Tibial artery (tissue), 4 donors: ENCODE measurements around the gene KLHDC10.

Source experiments
- DNase-seq, 2 donors: peaks; one replicate each; pipeline ENCODE4 v3.0.0-alpha.2; 2019
- H3K27ac ChIP-seq, 2 donors: fragments of 200-600 bp; sonication (generic) in 1 of 2; 1 replicate in 1 of 2; 2 replicates in 1 of 2; pipeline ENCODE4 v1.5.1; 2018 to 2019; ENCODE audit warnings: mild to moderate bottlenecking in 1 of 2
- H3K27me3 ChIP-seq, 2 donors: fragments of 200-600 bp; sonication (generic) in 1 of 2; one replicate each; pipeline versions ENCODE4 v1.5.1 to v1.6.0; 2016 to 2019
- H3K36me3 ChIP-seq, 3 donors: fragments of 200-600 bp; sonication (generic) in 2 of 3; one replicate each; pipeline ENCODE4 v1.5.1; 2016 to 2019; ENCODE audit warnings: mild to moderate bottlenecking in 2 of 3
- H3K4me1 ChIP-seq, 4 donors: fragments of 200-600 bp; sonication (generic) in 2 of 4; 1 replicate in 3 of 4; 2 replicates in 1 of 4; pipeline ENCODE4 v1.5.1; 2016 to 2019
- H3K4me3 ChIP-seq, 2 donors: fragments of 200-600 bp; sonication (generic) in 1 of 2; 1 replicate in 1 of 2; 2 replicates in 1 of 2; pipeline ENCODE4 v1.5.1; 2018 to 2019; ENCODE audit warnings: mild to moderate bottlenecking in 2 of 2
- H3K9me3 ChIP-seq, 3 donors: fragments of 200-600 bp; sonication (generic) in 1 of 3; one replicate each; pipeline ENCODE4 v1.5.1; 2016 to 2019
- intact Hi-C: fragments of 100-400 bp; cut with DNase I; formaldehyde crosslinking; loops from one replicate; pipeline ENCODE4 v1.15.0; 2023; ENCODE audit warnings: low total_unique reads
- TF ChIP-seq, protein P1 (sequence below), 2 experiments: fragments of 200-600 bp in 1 of 2; fragments of 450-650 bp in 1 of 2; IDR thresholded peaks; one replicate each; pipeline ENCODE4 v1.5.1; 2017 to 2019; ENCODE audit warnings: antibody characterized with exemption in 2 of 2, mild to moderate bottlenecking in 1 of 2, moderate library complexity in 1 of 2

KLHDC10 gene

GRCh38 chr7:130151591-130152492 lies 81.5 kb downstream of the KLHDC10 start:
- Histone ChIP-seq H3K27ac (no peak overlapping the region), H3K27me3 (peaks cover 0 to 4% of the 10 kb centered on the region in 2 donors), H3K4me1 (peaks cover 0 to 20% (median 3%) of the 10 kb centered on the region in 4 donors), H3K36me3 (no peaks in the 10 kb centered on the region), H3K9me3 (peaks cover 0 to 9% (median 5%) of the 10 kb centered on the region in 3 donors), H3K4me3 (no peak overlapping the region)
- DNase-seq = no peak
- TF ChIP-seq, protein P1, sequence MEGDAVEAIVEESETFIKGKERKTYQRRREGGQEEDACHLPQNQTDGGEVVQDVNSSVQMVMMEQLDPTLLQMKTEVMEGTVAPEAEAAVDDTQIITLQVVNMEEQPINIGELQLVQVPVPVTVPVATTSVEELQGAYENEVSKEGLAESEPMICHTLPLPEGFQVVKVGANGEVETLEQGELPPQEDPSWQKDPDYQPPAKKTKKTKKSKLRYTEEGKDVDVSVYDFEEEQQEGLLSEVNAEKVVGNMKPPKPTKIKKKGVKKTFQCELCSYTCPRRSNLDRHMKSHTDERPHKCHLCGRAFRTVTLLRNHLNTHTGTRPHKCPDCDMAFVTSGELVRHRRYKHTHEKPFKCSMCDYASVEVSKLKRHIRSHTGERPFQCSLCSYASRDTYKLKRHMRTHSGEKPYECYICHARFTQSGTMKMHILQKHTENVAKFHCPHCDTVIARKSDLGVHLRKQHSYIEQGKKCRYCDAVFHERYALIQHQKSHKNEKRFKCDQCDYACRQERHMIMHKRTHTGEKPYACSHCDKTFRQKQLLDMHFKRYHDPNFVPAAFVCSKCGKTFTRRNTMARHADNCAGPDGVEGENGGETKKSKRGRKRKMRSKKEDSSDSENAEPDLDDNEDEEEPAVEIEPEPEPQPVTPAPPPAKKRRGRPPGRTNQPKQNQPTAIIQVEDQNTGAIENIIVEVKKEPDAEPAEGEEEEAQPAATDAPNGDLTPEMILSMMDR (IDR thresholded peaks at IDR 0.05) = no peak
- intact Hi-C loops = no loop called here

GRCh38 chr7:130152493-130153210 lies 82.3 kb downstream of the KLHDC10 start:
- peaks cover 0 to 13% (median 10%) of the 10 kb centered on the region in 3 donors for H3K9me3 ChIP-seq
- peaks cover 0 to 5% (median 0%) of the 10 kb centered on the region in 3 donors for H3K36me3 ChIP-seq
- TF ChIP-seq, protein P1 (IDR thresholded peaks at IDR 0.05) = no peak
- intact Hi-C loops = no loop called here
- H3K27ac ChIP-seq = no peak overlapping the region
- peaks cover 0 to 4% of the 10 kb centered on the region in 2 donors for H3K27me3 ChIP-seq
- no peak overlapping the region for H3K4me3 ChIP-seq
- no peak for DNase-seq
- peaks cover 0 to 20% (median 3%) of the 10 kb centered on the region in 4 donors for H3K4me1 ChIP-seq

DNA sequence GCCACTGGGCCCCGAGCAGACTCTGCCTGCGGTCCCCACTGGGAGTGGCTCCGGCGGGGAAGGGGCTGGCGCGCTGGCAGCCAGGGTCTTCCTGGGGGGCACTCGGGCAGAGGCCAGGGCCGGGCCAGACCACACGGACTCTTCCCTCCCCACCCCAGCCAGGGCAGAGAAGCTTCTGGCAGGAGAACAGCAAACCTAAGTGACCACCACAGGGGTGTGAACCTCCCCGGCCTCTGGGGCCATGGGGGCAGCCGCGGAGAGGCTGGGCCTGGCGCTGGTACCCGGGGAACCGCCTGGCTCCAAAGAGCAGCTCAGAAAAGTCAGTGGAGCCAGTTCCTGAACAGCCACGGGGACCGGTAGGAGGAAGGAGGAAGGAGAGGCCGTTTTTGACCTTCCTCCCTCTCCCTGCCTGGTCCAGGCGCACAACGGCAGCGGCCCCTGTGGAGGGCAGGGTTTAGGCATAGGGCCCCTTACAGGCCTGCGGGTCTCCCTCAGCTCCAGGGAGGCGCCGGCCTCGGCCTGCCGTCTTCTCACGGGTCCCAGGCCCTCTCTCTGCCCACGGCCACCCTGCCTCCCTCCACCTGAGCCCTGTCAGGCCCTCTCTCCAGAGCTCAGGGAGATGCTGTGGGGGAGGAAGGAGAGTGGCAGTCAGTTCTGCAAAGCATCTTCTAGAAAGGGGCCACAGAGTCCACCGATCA lies 83.0 kb downstream of the KLHDC10 start:
- intact Hi-C loops = no loop called here
- Histone ChIP-seq H3K36me3 (peaks cover 0 to 6% (median 0%) of the 10 kb centered on the region in 3 donors), H3K4me3 (no peak overlapping the region), H3K9me3 (peaks cover 0 to 13% (median 10%) of the 10 kb centered on the region in 3 donors), H3K4me1 (peaks cover 0 to 20% (median 3%) of the 10 kb centered on the region in 4 donors), H3K27me3 (peaks cover 0 to 4% of the 10 kb centered on the region in 2 donors), H3K27ac (no peak overlapping the region)
- TF ChIP-seq, protein P1 (IDR thresholded peaks at IDR 0.05) = no peak
- no peak for DNase-seq

DNA sequence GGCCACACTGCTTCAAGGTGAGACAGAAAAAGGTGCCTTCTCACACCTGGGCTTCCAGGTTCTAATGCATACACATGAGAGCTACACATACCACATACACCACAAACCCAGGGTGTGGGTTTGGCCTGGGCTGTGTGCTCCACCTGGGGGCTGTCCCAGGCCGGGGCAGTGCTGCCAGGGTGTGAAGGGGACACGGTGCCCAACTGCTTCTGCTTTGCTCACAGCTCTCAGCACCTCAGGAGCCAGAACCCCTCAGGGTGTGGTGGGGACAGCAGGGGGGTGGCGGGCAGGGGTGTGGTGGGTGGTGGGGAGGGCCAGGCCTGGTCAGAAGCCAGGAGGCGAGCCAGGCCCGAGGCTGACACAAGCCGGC lies 83.8 kb downstream of the KLHDC10 start:
- TF ChIP-seq, protein P1 (IDR thresholded peaks at IDR 0.05) = no peak
- peaks cover 0 to 20% (median 3%) of the 10 kb centered on the region in 4 donors for H3K4me1 ChIP-seq
- intact Hi-C loops = no loop called here
- no peak overlapping the region for H3K27ac ChIP-seq
- H3K36me3 ChIP-seq = peaks cover under 1 to 7% (median 6%) of the 10 kb centered on the region in 3 donors
- H3K27me3 ChIP-seq = peaks cover 0 to 4% of the 10 kb centered on the region in 2 donors
- peaks cover 0 to 13% (median 10%) of the 10 kb centered on the region in 3 donors for H3K9me3 ChIP-seq
- no peak overlapping the region for H3K4me3 ChIP-seq
- no peak for DNase-seq
